HepG2 (cell line): ENCODE data around the gene PLIN5. TPM values are rescaled to one million over a fixed set of nuclear protein-coding genes. Genes with fewer than 3 reads are reported as not detected.

ENCODE experiments used
- CBX1 ChIP-seq: IDR thresholded peaks from one replicate; pipeline ENCODE4 v1.6.1; 2016; ENCODE audit warnings: antibody characterized with exemption, low read depth
- KLF6 ChIP-seq: IDR thresholded peaks from 2 replicates; pipeline ENCODE4 v1.8.0; 2016; ENCODE audit warnings: missing biosample characterization, missing genetic modification reagents
- MTF2 ChIP-seq: sonication (generic); formaldehyde crosslinking; IDR thresholded peaks from 2 replicates; pipeline ENCODE4 v1.5.0; 2020; ENCODE audit warnings: missing genetic modification reagents, borderline replicate concordance
- PAWR ChIP-seq: sonication (generic); formaldehyde crosslinking; IDR thresholded peaks from 2 replicates; pipeline ENCODE4 v1.4.0; 2020; ENCODE audit warnings: missing genetic modification reagents, mild to moderate bottlenecking, borderline replicate concordance
- RFXANK ChIP-seq: IDR thresholded peaks from 2 replicates; pipeline ENCODE4 v1.6.1; 2016
- SIX1 ChIP-seq: sonication (generic); formaldehyde crosslinking; IDR thresholded peaks from 2 replicates; pipeline ENCODE4 v1.4.0; 2020; ENCODE audit warnings: missing genetic modification reagents, borderline replicate concordance
- SNAI1 ChIP-seq: sonication (generic); formaldehyde crosslinking; IDR thresholded peaks from 2 replicates; pipeline ENCODE4 v1.5.0; 2020; ENCODE audit warnings: mild to moderate bottlenecking, missing genetic modification reagents, borderline replicate concordance
- SYNCRIP ChIP-seq: fragments of 200-400 bp; formaldehyde crosslinking; IDR thresholded peaks from 2 replicates; pipeline ENCODE4 v1.6.1; 2018; ENCODE audit warnings: mild to moderate bottlenecking, low read depth, low read length; ENCODE audit not compliant: insufficient read depth
- TCF7L2 ChIP-seq: IDR thresholded peaks from 2 replicates; pipeline ENCODE4 v1.6.1; 2011; ENCODE audit warnings: mild to moderate bottlenecking, low read depth, low read length, moderate library complexity
- ZNF484 ChIP-seq: sonication (generic); formaldehyde crosslinking; IDR thresholded peaks from 2 replicates; pipeline ENCODE4 v1.5.1; 2020; ENCODE audit warnings: mild to moderate bottlenecking, low read depth, missing genetic modification reagents, borderline replicate concordance
- polyA plus RNA-seq, 8 experiments: library from polyadenylated mRNA; depleted of rRNA in 3 of 8; stranded (reverse) in 7 of 8; unstranded in 1 of 8; fragments of >200 nt; fragmentation: Illumina TruSeq in 4 of 8; extraction: Trizol in 4 of 8; gene quantifications; 2 replicates each; pipeline versions ENCODE4 v1.2.1 to v1.2.3, GENCODE V29; 2011 to 2016; ENCODE audit warnings: low read depth in 4 of 8, missing spikeins in 1 of 8, mixed read lengths in 1 of 8; ENCODE audit not compliant: insufficient read depth in 1 of 8
- total RNA-seq, 5 experiments: library from RNA; depleted of rRNA; stranded (reverse); fragments of >200 nt; fragmentation: Illumina TruSeq; extraction: Trizol; gene quantifications; 2 replicates each; pipeline ENCODE4 v1.2.3, GENCODE V29; 2016; ENCODE audit warnings: low read depth in 1 of 5
- TF ChIP-seq, protein P1 (sequence below): sonication (generic); formaldehyde crosslinking; IDR thresholded peaks from 2 replicates; pipeline ENCODE4 v1.4.0; 2020; ENCODE audit warnings: missing genetic modification reagents
- TF ChIP-seq, protein P2 (sequence below): sonication (generic); formaldehyde crosslinking; IDR thresholded peaks from 2 replicates; pipeline ENCODE4 v1.8.1; 2023; ENCODE audit warnings: mild to moderate bottlenecking, missing genetic modification reagents, borderline replicate concordance
- TF ChIP-seq, protein P3 (sequence below): sonication (generic); formaldehyde crosslinking; IDR thresholded peaks from 2 replicates; pipeline ENCODE4 v1.5.0; 2020; ENCODE audit warnings: missing genetic modification reagents
- TF ChIP-seq, protein P4 (sequence below): IDR thresholded peaks from 2 replicates; pipeline ENCODE4 v1.6.1; 2012; ENCODE audit warnings: low read depth, low read length, improper control_type of control experiment
- TF ChIP-seq, protein P5 (sequence below): sonication (generic); formaldehyde crosslinking; IDR thresholded peaks from 2 replicates; pipeline ENCODE4 v1.5.1; 2020; ENCODE audit warnings: mild to moderate bottlenecking, missing genetic modification reagents, borderline replicate concordance
- TF ChIP-seq, protein P6 (sequence below): sonication (generic); formaldehyde crosslinking; IDR thresholded peaks from 2 replicates; pipeline ENCODE4 v1.9.0; 2022; ENCODE audit warnings: missing genetic modification reagents, mild to moderate bottlenecking, borderline replicate concordance

Gene PLIN5
- total and polyA plus RNA-seq, 2 of the 13 experiments (the other 11 are each of a cell fraction or from before 2014, with no cell fraction given) = 1.8 to 4.8 TPM

DNA sequence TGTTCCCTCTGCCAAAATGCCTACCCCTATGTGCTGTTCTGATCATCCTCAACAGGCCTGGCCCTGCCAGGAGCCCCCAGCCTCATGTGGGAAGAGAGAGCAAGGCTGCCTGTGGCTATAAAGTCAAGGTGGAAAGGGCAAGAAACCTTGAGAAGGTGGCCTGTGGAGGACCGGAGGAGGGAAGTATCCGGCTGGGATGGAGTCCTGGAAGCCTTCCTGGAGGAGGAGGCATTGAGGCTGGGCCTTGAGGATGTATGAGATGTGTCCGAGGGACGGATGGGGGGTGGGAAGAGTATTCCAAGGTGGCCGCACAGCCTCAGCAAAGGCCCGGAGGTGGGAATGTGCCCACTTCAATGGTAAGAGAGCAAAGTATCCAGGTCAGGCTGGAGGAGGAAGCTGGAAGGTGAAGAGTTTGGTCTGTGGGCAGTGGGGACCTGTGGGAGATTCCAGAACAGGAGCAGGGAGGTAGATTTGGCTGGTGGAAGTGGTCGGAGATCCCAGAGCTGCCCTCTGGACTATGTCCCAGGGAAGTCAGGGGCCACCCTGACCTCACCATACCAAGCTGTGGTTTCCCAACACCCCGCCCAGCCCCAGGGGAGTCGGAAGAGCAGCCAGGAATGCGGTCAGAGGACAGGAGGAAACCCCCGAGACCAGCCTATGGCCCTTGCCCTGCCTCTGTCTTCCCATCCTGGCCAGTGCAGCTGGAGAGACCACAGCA, 13.7 kb downstream of the PLIN5 start (continued):
- TF ChIP-seq, protein P1, sequence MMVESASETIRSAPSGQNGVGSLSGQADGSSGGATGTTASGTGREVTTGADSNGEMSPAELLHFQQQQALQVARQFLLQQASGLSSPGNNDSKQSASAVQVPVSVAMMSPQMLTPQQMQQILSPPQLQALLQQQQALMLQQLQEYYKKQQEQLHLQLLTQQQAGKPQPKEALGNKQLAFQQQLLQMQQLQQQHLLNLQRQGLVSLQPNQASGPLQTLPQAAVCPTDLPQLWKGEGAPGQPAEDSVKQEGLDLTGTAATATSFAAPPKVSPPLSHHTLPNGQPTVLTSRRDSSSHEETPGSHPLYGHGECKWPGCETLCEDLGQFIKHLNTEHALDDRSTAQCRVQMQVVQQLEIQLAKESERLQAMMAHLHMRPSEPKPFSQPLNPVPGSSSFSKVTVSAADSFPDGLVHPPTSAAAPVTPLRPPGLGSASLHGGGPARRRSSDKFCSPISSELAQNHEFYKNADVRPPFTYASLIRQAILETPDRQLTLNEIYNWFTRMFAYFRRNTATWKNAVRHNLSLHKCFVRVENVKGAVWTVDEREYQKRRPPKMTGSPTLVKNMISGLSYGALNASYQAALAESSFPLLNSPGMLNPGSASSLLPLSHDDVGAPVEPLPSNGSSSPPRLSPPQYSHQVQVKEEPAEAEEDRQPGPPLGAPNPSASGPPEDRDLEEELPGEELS (CRISPR knock-in tag) = 0 out of 2 replicates have a peak, but pooled peaks have one; percentile 24
- TF ChIP-seq, protein P2, sequence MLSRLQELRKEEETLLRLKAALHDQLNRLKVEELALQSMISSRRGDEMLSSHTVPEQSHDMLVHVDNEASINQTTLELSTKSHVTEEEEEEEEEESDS (CRISPR knock-in tag) = no peak
- TF ChIP-seq ZNF484 (CRISPR knock-in tag) (no peak), CBX1 (no peak), TCF7L2 (no peak), SNAI1 (CRISPR knock-in tag) (no peak), SIX1 (no peak), SYNCRIP (no peak), MTF2 (no peak), KLF6 (CRISPR knock-in tag) (no peak), RFXANK (CRISPR knock-in tag) (no peak), PAWR (CRISPR knock-in tag) (no peak)
- TF ChIP-seq, protein P3, sequence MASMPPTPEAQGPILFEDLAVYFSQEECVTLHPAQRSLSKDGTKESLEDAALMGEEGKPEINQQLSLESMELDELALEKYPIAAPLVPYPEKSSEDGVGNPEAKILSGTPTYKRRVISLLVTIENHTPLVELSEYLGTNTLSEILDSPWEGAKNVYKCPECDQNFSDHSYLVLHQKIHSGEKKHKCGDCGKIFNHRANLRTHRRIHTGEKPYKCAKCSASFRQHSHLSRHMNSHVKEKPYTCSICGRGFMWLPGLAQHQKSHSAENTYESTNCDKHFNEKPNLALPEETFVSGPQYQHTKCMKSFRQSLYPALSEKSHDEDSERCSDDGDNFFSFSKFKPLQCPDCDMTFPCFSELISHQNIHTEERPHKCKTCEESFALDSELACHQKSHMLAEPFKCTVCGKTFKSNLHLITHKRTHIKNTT (CRISPR knock-in tag) = no peak
- TF ChIP-seq, protein P4, sequence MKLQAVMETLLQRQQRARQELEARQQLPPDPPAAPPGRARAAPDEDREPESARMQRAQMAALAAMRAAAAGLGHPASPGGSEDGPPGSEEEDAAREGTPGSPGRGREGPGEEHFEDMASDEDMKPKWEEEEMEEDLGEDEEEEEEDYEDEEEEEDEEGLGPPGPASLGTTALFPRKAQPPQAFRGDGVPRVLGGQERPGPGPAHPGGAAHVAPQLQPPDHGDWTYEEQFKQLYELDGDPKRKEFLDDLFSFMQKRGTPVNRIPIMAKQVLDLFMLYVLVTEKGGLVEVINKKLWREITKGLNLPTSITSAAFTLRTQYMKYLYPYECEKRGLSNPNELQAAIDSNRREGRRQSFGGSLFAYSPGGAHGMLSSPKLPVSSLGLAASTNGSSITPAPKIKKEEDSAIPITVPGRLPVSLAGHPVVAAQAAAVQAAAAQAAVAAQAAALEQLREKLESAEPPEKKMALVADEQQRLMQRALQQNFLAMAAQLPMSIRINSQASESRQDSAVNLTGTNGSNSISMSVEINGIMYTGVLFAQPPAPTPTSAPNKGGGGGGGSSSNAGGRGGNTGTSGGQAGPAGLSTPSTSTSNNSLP = no peak
- TF ChIP-seq, protein P5, sequence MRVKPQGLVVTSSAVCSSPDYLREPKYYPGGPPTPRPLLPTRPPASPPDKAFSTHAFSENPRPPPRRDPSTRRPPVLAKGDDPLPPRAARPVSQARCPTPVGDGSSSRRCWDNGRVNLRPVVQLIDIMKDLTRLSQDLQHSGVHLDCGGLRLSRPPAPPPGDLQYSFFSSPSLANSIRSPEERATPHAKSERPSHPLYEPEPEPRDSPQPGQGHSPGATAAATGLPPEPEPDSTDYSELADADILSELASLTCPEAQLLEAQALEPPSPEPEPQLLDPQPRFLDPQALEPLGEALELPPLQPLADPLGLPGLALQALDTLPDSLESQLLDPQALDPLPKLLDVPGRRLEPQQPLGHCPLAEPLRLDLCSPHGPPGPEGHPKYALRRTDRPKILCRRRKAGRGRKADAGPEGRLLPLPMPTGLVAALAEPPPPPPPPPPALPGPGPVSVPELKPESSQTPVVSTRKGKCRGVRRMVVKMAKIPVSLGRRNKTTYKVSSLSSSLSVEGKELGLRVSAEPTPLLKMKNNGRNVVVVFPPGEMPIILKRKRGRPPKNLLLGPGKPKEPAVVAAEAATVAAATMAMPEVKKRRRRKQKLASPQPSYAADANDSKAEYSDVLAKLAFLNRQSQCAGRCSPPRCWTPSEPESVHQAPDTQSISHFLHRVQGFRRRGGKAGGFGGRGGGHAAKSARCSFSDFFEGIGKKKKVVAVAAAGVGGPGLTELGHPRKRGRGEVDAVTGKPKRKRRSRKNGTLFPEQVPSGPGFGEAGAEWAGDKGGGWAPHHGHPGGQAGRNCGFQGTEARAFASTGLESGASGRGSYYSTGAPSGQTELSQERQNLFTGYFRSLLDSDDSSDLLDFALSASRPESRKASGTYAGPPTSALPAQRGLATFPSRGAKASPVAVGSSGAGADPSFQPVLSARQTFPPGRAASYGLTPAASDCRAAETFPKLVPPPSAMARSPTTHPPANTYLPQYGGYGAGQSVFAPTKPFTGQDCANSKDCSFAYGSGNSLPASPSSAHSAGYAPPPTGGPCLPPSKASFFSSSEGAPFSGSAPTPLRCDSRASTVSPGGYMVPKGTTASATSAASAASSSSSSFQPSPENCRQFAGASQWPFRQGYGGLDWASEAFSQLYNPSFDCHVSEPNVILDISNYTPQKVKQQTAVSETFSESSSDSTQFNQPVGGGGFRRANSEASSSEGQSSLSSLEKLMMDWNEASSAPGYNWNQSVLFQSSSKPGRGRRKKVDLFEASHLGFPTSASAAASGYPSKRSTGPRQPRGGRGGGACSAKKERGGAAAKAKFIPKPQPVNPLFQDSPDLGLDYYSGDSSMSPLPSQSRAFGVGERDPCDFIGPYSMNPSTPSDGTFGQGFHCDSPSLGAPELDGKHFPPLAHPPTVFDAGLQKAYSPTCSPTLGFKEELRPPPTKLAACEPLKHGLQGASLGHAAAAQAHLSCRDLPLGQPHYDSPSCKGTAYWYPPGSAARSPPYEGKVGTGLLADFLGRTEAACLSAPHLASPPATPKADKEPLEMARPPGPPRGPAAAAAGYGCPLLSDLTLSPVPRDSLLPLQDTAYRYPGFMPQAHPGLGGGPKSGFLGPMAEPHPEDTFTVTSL (CRISPR knock-in tag) = no peak
- TF ChIP-seq, protein P6, sequence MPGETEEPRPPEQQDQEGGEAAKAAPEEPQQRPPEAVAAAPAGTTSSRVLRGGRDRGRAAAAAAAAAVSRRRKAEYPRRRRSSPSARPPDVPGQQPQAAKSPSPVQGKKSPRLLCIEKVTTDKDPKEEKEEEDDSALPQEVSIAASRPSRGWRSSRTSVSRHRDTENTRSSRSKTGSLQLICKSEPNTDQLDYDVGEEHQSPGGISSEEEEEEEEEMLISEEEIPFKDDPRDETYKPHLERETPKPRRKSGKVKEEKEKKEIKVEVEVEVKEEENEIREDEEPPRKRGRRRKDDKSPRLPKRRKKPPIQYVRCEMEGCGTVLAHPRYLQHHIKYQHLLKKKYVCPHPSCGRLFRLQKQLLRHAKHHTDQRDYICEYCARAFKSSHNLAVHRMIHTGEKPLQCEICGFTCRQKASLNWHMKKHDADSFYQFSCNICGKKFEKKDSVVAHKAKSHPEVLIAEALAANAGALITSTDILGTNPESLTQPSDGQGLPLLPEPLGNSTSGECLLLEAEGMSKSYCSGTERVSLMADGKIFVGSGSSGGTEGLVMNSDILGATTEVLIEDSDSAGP = peak; percentile 35; the same call in 1 of the 2 replicates
